GM19023 (cell line): ENCODE data around the gene AGTRAP.

ENCODE experiments used
- ATAC-seq: cut with Tn5 transposase; IDR thresholded peaks from one replicate; pipeline ENCODE4 v1.9.1; 2021; ENCODE audit warnings: mild to moderate bottlenecking, moderate library complexity; ENCODE audit not compliant: unreplicated experiment

Gene AGTRAP

GRCh38 chr1:11735854-11736745 lies at the start of gene AGTRAP:
AGTRAP (plus strand) TSS chr1:11736136; CDS start chr1:11736209, 73 bp downstream.
- ATAC-seq, result peak; percentile 85

GRCh38 chr1:11688506-11688905 lies 47.4 kb upstream of the AGTRAP start:
- no peak for ATAC-seq

- ATAC-seq, result no peak
Observed at GRCh38 chr1:11690397-11691301, 45.3 kb upstream of the AGTRAP start.

GRCh38 chr1:11691302-11691914 lies 44.5 kb upstream of the AGTRAP start, which contains the start of gene DRAXIN:
DRAXIN (plus strand) TSS chr1:11691710; CDS start chr1:11706259, 14,549 bp downstream.
- no peak for ATAC-seq

GRCh38 chr1:11691928-11692711 lies 43.8 kb upstream of the AGTRAP start:
- no peak for ATAC-seq

- no peak for ATAC-seq
Observed at GRCh38 chr1:11693024-11693590, 42.8 kb upstream of the AGTRAP start.

- no peak for ATAC-seq
Observed at GRCh38 chr1:11693917-11694316, 42.0 kb upstream of the AGTRAP start.

GRCh38 chr1:11695861-11696260 lies 40.1 kb upstream of the AGTRAP start:
- ATAC-seq, result no peak

GRCh38 chr1:11697188-11697892 lies 38.6 kb upstream of the AGTRAP start:
- no peak for ATAC-seq

- no peak for ATAC-seq
Observed at GRCh38 chr1:11697893-11698210, 38.1 kb upstream of the AGTRAP start.

GRCh38 chr1:11700601-11701467 lies 35.1 kb upstream of the AGTRAP start:
- ATAC-seq, result no peak

- no peak for ATAC-seq
Observed at GRCh38 chr1:11701551-11701961, 34.4 kb upstream of the AGTRAP start.

- no peak for ATAC-seq
Observed at GRCh38 chr1:11701981-11702803, 33.7 kb upstream of the AGTRAP start.

- ATAC-seq, result no peak
Observed at GRCh38 chr1:11703357-11704193, 32.4 kb upstream of the AGTRAP start.

- ATAC-seq, result no peak
Observed at GRCh38 chr1:11704194-11704529, 31.8 kb upstream of the AGTRAP start.

GRCh38 chr1:11704691-11705475 lies 31.1 kb upstream of the AGTRAP start:
- ATAC-seq, result no peak
